ENCODE data around the gene TGFBR3L. TPM values are rescaled to one million over a fixed set of nuclear protein-coding genes. Genes with fewer than 3 reads are reported as not detected.
"Not testable (repeated sequence)": the region's sequence is repeated elsewhere in the genome, so short reads cannot be mapped to it uniquely, and the experiment has no call there.

The TGFBR3L gene
- total RNA-seq, 4 donors from 2014 or later = not detected

DNA sequence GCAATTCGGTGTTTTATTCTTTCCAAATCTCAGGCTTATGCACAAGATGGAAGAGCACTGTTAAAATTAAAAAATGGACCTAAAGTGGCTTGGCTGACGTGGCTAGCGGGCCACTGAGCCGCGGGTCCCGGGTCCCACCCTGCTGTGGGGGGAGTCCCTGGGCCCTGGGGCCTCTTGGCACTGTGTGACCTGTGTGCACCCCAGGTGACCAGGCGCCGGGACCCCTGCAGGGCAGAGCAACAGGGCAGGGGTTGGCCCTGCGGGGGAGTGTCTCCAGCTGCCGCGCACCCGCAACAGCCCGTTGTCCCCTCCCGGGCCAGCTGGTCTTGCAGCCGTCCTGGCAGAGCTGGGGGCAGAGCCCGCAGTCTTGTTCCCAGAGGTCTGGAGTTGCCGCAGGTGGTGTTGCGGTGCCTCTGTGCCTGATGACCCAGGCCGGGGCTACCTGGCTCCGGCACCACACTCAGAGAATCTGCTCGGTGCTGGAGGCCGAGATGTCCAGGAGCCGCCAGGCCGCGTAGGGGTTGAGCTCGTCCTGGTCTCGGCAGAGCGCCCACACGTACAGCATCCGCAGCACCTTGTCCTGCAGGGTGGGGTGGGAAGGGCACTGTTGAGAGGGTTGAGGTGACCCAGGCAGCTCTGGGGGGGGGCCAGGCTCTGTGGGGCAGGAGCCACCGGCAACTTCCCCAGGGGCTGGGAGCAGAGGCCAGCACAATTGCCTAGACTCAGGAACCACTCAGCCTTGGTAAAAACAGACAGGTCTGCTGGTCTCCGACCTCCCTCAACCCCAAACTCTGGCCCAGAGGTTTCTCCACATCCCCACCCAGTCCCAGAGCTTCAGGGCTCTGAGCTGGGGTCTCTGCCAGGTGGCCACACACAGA lies 12.3 kb downstream of the TGFBR3L start:
- DNase-seq (ENCODE audit: low spot score) (no peak), ATAC-seq (ENCODE audit: low FRiP score) (no peak)
- TF ChIP-seq, protein P1, sequence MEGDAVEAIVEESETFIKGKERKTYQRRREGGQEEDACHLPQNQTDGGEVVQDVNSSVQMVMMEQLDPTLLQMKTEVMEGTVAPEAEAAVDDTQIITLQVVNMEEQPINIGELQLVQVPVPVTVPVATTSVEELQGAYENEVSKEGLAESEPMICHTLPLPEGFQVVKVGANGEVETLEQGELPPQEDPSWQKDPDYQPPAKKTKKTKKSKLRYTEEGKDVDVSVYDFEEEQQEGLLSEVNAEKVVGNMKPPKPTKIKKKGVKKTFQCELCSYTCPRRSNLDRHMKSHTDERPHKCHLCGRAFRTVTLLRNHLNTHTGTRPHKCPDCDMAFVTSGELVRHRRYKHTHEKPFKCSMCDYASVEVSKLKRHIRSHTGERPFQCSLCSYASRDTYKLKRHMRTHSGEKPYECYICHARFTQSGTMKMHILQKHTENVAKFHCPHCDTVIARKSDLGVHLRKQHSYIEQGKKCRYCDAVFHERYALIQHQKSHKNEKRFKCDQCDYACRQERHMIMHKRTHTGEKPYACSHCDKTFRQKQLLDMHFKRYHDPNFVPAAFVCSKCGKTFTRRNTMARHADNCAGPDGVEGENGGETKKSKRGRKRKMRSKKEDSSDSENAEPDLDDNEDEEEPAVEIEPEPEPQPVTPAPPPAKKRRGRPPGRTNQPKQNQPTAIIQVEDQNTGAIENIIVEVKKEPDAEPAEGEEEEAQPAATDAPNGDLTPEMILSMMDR (IDR thresholded peaks at IDR 0.05) = no peak

DNA sequence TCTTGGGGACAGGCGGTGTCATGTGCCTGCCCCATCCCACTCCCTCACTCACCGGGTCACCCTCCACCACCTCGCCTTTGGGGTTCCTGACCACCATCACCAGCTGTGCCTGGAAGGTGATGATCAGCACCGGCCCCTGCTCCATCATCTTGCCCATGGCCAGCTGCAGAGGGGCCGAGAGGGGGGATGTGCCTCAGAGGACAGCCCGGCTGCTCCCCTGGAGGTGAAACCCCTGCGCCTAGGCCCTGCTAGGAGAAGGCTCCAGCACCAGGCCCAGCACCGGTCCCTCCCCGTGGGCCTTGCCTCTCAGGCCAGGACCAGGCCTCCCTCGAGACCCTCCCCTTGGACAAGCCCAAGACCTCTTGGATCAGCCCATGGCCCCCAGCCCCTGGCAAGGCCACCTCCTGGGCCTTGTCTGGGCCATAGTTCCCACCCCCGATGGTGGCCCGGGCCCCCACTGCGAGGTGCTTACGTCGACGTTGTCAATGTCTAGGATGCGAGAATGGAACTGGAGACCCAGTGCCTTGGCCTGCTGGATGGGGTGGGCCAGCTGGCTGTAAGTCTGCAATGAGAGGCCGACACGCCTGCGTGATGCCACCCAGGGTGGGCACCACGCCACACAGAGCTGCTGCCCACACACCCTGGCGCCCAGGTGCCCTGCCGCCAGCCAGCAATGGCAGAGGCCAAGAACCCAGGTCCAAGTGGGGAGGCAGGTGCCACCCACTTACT lies 13.1 kb downstream of the TGFBR3L start:
- DNase-seq (ENCODE audit: low spot score) = no peak
- TF ChIP-seq, protein P1 (IDR thresholded peaks at IDR 0.05) = no peak
- no peak for ATAC-seq (ENCODE audit: low FRiP score)

DNA sequence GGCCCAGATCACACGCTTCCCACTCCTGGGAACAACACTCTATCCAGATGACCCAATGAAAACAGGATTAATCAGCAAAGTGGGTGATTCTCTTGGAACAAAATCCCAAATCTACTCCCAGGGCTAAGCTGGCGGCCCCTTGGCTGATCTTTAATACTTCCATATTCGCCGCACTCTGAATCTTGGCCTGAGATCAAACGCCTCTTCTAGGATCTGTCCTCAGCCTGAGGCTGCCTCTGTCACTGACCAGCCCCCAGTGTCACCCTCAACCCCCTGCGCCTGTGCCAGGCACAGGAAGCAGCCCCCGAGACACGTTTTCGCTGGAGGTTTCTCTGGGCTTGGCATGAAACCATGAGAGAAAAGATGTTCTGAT lies 13.7 kb downstream of the TGFBR3L start:
- TF ChIP-seq, protein P1 (IDR thresholded peaks at IDR 0.05) = no peak
- ATAC-seq (ENCODE audit: low FRiP score) = no peak
- no peak for DNase-seq (ENCODE audit: low spot score)

DNA sequence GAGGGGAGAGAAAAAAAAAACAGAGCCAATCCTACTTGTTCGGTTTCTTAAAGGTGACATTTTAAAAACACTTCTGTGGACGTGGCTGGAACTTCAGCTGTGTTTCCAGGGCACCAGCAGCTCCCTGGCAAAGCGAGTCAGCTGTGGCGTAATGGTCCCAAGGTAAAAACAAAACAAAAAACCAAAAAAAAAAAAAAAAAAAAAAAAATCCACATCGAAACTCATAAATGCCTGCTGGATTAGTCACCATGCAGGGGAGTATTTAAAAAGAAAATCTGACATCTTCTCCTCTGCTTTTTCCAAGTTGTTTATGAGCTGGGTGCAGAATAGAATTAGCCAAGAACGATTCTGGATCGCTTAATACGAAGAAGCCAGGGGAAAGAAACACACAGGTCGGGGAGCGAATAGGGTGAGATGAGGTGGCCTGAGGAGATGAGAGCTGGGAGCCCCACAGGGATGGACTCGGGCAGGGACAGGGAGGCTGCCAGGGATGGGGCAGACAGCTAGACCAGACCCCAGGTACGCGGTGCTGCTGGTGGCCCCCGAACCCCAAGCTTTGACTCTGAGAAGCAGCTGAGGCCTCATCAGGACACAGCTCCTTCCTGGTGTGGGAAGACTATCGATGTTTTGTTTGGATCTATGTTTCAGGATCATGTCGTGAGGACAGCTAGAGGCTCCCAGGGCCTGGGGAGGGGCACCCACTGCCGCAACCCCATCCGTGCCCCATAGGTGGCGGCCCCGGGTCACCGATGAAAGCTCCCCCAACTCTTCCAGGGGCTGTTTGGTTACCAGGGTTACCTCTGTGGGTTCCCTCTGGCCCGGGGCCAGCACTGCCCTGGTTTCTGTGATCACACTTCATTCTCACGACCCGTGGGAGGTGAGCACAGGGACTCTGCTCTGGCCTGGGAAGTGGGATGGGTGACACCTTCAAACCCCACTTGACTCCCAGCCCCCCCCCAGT lies 14.4 kb downstream of the TGFBR3L start:
- TF ChIP-seq, protein P1 (IDR thresholded peaks at IDR 0.05) = no peak
- peak; percentile 36 for DNase-seq (ENCODE audit: low spot score)
- peak; percentile 16 for ATAC-seq (ENCODE audit: low FRiP score)

DNA sequence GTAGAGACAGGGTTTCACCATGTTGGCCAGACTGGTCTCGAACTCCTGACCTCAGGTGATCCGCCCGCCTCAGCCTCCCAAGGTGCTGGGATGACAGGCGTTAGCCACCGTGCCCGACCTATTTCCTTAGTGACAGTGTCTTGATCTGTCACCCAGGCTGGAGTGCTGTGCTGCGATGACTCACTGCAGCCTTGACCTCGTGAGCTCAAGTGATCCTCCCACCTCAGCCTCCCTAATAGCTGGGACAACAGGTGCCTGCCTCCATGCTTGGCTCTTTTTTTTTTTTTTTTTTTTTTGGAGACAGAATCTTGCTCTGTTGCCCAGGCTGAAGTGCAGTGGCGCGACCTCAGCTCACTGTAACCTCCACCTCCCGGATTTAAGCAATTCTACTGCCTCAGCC lies 15.4 kb downstream of the TGFBR3L start:
- not testable (repeated sequence) for ATAC-seq (ENCODE audit: low FRiP score); DNase-seq (ENCODE audit: low spot score)

DNA sequence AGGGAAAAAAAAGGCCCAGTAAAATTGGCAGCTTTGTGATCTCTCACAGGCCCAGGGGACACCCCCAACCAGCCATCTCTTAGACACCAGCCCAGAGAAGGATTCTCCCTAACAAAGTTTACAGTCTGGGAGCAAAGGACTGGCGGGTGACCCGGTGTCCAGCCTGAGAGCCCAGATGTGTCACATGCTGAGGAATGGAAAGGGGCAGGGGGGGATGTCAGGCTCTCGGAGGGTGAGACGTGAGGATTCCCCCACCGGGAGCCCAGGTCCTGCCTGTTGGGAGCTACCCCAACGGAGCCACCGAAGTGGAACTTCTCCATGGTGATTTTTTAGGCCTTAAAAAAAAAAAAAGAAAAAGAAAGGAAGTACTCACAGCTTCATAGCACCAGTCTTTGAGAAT lies 16.1 kb downstream of the TGFBR3L start:
- no peak for DNase-seq (ENCODE audit: low spot score)
- ATAC-seq (ENCODE audit: low FRiP score) = no peak
- TF ChIP-seq, protein P1 (IDR thresholded peaks at IDR 0.05) = no peak

All from omental fat pad (tissue), 4 donors.